IPS DF 4.7 (cell line): ENCODE results near the gene CREG2.
"Not testable (repeated sequence)": the region's sequence is repeated elsewhere in the genome, so short reads cannot be mapped to it uniquely, and the experiment has no call there.

Source experiments
- DNase-seq: peaks from one replicate; pipeline ENCODE4 v3.0.0-alpha.2; 2013; ENCODE audit warnings: low spot score; ENCODE audit errors: extremely low read depth

Gene CREG2

GRCh38 chr2:101374821-101375561 is 12.3 kb downstream of the CREG2 start:
- no peak for DNase-seq

DNA sequence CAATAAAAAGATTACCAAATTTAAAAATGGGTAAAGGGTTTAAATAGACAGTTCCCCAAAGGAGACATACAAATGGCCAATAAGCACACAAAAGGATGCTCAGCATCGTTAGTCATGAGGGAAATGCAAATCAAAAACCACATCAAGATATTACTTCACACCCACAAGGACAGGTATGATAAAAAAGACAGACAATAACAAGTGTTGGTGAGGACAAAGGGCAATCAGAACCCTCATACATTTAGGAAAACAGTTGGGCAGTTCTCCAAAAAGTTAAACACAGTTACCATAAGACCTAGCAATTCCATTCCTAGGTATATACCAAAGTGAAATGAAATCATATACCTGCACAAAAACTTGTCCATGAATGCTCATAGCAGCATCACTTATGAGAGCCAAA is 14.5 kb downstream of the CREG2 start:
- DNase-seq, result no peak

GRCh38 chr2:101371636-101372035 is 15.7 kb downstream of the CREG2 start:
- DNase-seq, result no peak

GRCh38 chr2:101369100-101369499 is 18.2 kb downstream of the CREG2 start:
- no peak for DNase-seq

- DNase-seq, result no peak
These were observed 18.9 kb downstream of the CREG2 start for GRCh38 chr2:101368376-101368775.

GRCh38 chr2:101367508-101367907 is 19.8 kb downstream of the CREG2 start:
- DNase-seq, result no peak

GRCh38 chr2:101364878-101365277 is 22.4 kb downstream of the CREG2 start:
- no peak for DNase-seq

DNA sequence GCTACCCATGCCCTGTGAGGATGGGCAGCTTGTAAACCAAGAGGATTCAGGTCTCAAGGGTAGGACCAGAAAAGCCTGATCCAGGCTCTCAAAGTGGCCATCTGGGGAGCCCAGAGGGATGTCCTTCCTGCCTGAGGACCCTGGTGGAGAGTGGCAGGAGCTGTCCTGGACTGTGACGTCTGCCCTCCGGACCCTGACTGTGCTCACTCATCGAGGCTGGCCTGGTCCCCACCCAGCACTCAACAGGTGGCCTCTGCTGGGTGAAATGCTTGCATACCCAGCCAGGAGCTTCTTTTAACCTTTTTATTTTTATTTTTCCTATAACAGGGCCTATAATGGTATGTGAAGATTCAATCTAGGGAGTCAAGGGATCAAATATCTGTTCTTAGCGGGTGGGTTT is 24.5 kb downstream of the CREG2 start:
- no peak for DNase-seq

DNA sequence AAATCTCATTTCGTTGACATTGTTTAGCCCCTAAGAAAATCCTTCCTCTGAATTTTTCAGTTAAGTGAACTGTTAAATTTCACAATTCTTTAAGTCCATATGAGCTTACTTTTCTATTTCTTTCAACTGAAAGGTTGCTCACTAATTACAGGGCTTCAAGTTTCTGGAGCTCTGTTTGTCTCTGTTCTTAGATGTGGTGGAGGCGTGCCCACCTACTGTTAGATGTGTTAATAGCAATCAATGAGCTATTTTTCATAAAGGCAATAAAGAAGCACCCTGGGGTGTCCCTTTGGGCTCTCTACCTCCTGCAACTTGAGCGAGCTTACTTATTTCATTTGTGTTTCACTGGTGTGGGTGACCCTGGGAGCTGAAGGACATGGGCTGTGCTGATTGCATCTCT is 25.0 kb downstream of the CREG2 start:
- no peak for DNase-seq

DNA sequence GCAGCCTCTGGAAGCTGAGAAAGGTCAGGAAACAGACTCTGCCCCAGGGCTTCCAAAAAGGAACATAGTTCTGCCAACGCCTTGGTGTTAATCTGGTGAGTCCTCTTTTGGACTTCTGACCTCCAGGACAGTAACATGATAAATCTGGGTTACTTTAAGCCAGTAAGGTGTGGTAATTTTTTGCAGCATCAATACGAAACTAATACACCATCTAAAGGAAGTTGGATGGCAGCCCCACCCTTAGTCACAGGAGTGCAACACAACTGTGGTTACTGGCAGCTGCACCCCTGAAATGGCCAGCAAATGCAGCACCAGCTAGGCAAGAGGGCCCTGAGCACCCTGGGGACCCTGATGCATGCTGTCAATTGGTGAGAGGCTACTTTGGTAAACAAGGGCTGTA is 25.8 kb downstream of the CREG2 start:
- no peak for DNase-seq

DNA sequence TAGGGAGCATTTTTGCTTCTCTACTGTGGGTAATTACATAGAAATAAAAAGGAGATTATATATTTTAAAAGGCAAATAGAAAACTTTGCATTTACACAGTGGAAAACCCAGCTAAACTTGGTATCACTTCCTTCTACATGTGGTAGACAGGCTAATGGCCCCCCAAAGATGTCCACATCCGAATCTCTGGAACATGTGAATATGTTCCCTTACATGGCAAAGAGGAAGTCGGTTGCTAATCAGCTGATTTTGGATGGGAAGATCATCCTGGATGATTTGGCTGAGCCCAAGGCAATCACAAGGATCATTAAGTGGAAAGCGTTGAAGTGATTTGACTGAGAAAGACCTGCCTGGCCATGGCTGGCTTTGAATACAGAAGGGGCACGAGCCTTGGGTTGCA is 26.2 kb downstream of the CREG2 start:
- no peak for DNase-seq

- DNase-seq, result no peak
These were observed 27.1 kb downstream of the CREG2 start for GRCh38 chr2:101360232-101360631.

DNA sequence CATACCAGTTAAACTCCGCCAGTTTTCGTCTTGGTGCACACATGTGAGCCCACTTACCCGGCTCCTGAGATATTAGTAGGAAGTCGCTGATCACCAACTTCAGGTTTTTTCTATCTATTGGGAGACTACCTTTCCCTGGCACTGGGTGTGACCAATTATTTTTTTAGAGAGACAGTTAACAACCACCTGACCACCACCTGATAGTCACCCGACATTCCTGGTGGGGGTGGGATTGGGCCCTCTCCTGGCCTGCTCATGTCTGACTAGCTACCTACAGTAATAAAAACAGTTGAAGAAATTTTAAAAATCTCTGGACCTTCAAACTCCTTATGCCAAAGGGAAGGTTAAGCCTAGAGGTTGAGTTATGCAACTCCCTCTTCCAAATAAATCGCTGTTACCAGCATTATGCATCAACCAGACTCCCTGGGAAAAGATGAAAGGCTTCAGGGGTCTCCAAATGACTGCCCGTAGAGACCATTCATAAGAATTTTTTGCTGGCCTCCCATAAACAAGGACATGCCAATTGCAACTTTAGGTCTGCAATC is 27.8 kb downstream of the CREG2 start:
- no peak for DNase-seq

GRCh38 chr2:101357376-101357775 is 29.9 kb downstream of the CREG2 start:
- no peak for DNase-seq

- no peak for DNase-seq
These were observed 30.8 kb downstream of the CREG2 start for GRCh38 chr2:101356521-101356920.

DNA sequence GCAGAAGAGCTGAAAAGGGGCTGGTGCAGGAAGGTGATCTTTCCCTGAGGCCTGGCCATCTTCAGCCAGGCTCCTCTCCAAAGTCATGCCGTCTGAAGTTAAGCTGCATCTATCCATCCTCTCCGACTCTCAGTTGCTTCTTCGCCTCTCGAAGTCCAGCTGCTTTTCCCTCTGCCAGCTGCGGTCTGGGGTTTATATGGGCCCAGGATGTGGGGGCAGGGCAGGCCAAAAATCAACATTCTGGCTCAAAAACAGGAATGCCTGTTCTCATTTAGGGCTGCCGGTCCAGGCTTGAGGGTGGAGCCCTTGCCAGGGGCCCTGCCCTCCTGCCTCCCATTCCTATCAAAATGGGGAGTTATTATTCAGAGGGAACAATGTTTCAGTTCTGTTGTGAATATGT is 31.2 kb downstream of the CREG2 start:
- no peak for DNase-seq

GRCh38 chr2:101355401-101356054 is 31.8 kb downstream of the CREG2 start:
- no peak for DNase-seq

- no peak for DNase-seq
These were observed 32.6 kb downstream of the CREG2 start for GRCh38 chr2:101354420-101355311.

- DNase-seq, result not testable (repeated sequence)
These were observed 34.7 kb downstream of the CREG2 start for GRCh38 chr2:101352631-101353030.

DNA sequence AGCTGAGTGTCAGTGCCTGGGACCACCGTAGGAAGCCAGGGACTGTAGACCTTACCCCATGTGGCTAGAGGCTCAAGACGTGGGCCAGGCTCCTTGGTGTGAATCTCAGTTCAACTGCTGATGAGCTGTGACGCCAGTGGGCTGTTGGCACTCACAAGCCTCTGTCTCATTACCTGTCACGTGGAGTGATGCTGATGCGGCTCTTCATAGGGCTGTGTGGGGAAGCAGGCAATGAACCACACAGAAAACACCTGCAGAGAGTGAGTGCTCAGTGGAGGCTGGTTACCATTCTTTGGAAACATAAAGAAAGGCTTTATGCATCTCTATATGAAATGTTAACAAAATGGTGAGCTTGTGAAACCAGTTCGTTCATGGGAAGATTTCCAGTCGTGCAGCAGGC is 36.1 kb downstream of the CREG2 start:
- DNase-seq, result no peak

DNA sequence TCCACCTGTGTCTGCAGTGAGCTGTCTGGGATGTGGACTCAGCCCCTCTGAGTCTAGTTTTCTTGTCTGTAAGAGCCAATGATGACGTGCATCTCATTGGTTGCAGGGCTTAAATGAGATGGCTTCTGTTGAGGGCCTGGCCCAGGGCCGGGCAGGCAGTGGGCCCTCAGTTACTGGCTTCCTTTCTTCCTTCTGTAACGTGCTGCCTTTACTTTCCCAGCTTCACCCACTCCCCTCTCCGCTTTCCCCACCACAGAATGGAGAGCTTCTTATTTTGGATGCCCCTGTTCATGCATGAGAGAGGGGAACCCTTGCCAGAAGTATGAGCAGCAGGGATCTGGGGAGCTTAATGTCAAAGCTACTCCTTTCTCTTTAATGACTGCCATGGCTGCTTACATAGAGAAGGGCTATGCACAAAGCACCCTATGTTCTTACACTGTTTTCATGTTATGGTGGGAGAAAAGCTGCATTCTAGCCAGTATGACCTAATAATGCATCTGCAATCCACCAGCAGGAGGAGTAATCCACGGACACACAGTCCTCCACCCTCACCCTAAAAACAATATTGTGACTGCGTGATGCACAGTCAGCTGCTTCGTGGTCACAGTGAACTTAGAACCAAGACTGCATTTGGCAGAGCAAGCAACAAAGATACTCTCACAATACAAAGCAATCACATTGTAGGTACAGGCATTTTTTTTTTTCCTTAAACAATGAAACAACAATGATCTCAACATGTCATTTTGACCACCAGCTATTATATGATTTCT is 37.2 kb downstream of the CREG2 start:
- DNase-seq, result no peak
